Activated CD4-positive, alpha-beta T cell treated with anti-CD3 and anti-CD28 coated beads for 4 hours (primary cell): Measurements from ENCODE around the gene CPNE5.

Experiments
- DNase-seq, 2 donors: peaks; one replicate each; pipeline ENCODE4 v3.0.0-alpha.2; 2020

The CPNE5 gene

DNA sequence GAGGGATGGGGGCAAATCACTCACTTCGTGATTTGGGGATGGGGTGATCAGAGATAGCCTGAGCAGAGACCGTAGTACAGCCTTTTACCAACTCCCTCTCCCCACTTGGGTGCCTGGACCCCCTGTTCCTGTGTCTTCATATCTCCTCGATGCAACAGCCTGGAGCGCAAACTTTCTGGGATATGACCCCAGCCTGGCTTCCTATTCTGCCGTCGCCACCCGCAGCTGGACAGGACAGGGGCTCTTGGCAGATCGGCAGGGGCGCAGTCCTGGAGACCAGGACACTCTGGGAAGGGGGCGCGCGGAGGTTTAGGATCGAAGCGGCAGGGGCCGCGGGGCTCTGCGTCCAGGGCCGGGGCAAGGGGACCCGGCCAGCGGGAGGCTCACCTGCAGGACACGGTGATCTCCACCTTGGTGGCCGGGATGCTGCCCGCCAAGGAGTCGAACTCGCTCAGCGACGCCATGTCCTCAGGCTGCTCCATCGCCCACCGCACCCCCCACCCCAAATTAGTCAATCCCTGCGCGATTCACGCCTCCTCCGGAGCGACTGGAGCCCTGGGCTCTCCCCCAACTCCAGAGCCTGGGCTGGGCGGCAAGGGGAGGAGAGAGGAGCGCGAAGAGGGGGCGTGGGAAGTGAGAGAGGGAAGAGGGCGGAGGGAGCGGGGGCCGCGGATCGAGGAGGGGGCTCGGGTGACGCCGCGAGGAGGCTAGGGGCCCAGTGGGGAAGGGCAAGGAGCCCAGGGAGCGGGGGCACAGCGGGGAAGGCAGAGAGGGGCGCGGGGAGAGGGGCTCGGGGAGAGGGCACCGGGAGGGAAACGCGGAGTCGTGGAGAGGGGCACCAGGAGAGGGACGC, at the start of gene CPNE5:
Gene CPNE5, minus strand, starts transcription at position 549 of the 853 bp plus-strand sequence. Its CDS starts 67 bp downstream, at position 482.
- peak; percentile 8 to 14 for DNase-seq

DNA sequence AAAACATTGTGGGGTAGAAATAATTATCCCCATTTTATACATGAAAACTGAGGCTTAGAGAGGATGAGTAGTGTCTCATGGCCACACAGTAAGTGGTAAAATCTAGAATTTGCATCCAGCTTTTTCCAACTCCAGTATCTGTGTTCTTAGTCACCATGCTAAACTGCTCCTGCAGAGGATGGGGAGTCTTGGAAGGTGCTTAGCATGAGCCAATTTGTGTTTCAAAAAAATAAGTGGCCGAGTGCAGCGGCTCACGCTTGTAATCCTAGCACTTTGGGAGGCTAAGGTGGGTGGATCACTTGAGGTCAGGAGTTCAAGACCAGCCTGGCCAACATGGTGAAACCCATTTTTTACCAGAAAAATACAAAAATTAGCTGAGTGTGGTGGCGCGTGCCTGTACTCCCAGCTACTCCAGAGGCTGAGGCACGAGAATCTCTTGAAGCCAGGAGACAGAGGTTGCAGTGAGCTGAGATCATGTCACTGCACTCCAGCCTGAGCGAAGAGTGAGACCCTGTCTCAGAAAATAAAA, 48.9 kb upstream of the CPNE5 start:
- DNase-seq, result no peak

DNA sequence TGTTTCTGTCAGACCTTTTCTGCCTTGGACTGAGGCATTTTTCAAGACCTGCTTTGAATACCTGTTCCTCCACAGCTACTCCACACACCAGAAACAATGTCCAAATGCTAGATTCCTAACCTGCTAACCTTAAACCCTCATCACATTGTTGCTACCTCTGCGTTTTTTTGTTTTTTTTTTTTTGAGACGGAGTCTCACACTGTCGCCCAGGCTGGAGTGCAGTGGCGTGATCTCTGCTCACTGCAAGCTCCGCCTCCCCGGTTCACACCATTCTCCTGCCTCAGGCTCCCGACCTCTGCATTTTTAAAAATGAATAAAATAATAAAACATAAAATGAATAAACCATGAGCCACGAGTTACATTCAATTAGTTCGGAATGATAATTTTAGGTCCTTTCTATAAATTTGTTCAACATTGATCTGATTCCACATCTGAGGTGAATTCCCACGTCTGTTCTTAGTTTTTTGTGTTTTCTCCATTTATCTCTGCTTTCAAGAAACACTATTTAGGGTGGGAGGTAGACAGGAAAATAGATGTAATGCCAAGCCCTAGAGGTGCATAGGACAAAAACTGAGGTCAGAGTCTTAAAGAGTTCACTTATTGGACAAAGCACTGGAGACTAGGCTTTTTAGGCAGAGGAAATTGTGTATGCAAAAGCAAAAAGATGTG, 47.8 kb upstream of the CPNE5 start:
- DNase-seq, result no peak

DNA sequence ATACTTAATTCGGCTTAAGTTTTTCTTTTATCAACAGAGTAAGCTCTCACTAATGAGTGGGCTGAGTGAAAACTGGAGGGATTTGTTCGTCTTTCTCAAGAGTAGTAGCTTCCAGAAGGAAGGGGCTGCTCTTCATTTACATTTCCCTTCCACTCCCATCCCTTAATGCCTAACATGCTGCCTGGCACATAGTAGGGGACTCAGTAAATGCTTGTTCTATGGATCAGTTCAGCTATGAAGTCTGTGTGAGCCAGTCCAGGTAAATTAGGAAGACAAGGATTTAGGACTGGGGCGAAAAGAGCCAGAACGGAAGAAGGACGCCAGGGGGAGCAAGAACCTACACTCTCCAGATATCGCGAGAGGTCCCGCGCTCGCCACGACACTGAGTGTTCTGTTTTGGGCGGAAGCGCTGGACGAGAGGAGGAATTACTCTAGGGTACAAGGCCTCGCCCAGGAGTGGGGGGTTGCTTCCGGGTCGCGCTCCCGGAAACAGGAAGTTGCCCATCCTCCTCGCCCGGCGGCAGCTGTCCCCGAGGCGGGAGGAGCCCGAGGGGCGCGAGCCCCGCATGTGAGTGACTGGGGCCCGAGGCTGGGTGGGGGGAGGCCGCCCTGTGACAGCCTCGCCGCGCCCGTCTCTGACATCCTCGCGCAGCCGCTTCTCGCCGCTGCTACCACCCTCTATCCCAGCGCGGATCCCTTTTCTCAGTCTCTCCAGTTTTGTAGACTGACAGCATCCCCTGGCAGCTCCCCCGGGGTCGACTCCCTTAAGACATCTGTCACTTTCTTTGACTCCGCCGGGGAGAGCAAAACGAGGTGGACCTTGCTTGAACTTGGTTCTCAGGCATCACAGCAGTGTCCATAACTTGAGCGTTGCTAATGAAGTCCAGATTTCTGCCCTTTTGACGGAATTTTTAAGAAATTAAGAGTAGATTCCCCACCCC, 46.5 kb upstream of the CPNE5 start, which contains the start of gene C6orf89:
Gene C6orf89, plus strand, starts transcription at position 492 of the 941 bp plus-strand sequence. CDS start 13,493 bp downstream, outside the sequence.
- peak; percentile 97 to 98 for DNase-seq

DNA sequence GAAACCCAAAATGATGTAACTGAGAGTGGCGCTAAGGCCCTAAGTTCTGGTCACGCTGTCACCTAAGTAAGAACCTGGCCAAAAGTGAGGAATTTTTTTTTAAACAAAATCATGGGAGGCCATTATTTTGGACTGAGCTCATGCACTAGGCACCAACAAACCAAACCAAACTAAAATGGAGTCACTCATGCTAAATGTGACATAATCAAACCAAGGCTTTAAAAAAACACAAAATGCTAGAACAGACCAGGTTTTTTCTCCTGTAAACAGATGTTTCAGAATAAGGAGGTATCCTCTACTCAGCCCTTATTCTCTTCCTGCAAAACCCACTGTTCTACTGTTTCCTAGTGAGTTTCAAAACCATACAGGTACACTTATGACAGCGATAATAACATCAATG, 45.4 kb upstream of the CPNE5 start:
- no peak for DNase-seq

- no peak for DNase-seq
Observed at GRCh38 chr6:36875250-36875633, 36.0 kb upstream of the CPNE5 start.

DNA sequence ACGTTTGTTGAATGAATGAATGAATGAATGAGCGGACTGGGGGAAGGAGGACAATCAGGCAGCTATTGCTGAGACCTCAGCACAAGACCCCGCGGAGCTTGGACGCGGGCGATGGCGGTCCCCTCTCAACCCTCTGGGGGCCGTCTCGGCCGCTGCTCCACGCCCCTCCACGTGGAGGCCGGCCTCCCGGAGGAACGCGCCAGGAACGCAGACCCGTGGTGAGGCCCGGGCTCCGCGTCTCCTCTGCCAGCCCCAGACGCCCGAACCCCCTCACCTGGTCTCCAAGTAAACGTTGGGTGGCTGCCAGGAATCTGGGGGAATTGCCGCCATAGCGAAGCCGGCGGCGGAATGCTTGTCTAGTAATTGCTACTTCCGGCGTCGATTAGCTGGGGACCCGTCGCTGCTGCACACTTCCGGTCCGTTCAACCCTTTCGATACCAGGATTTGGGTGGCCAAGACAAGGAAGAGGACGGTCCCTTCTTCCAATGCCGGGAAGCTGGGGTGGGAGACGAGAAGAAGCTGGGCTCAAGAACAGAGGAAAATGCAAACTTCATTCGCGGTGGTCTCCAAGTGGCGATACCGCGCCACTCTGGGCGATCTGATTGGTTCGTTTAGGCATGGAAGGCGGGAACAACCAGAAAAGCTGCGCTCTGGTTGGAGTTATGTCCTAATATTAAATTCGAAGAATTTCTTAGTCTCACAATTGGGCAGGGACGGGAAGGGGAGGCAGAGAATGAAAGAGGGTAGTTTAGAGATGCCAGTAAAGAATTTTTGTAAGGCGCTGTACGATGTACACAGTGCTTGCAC, 35.4 kb upstream of the CPNE5 start, which contains the start of gene PPIL1:
Gene PPIL1, minus strand, starts transcription at position 361 of the 807 bp plus-strand sequence. Its CDS starts 31 bp downstream, at position 330.
- DNase-seq, result peak; percentile 84 to 87

DNA sequence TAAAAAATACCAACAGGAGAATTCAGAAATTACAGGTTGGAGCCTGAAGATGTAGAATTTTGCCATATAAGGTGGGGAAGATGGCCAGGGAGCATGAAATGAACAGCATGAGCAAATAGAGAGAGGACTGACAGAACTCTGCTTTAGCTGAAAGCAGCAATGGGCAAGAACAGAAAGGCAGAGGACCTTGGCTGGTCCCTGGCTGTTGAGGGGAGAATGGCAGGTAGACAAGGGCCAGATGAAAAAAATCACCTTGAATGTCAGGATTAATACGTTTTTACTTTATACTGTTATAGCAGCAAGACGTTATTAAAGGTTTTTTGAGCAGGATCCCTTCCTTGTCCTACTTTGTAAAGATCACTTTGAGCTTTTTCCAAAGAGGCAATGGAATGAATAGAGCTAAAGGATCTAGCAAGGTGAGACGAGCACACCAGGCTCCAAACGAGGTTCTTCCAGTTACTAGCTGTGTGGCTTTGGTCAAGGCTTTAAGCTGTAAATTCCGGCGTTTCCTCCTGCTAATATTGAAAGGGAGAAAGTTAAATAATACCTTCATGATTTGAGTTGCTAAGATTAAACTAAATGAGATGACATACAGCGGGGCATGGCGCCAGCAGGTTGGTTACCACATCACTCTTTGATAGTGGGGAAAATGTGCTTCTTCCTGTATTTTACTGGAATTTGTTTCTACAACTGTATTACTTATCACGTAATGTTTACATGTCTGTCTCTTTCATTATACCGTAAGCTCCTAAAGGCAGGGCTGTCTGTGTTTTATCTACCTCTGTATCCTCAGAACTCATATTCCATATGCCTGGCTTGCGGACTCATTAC, 34.6 kb upstream of the CPNE5 start:
- DNase-seq, result no peak

DNA sequence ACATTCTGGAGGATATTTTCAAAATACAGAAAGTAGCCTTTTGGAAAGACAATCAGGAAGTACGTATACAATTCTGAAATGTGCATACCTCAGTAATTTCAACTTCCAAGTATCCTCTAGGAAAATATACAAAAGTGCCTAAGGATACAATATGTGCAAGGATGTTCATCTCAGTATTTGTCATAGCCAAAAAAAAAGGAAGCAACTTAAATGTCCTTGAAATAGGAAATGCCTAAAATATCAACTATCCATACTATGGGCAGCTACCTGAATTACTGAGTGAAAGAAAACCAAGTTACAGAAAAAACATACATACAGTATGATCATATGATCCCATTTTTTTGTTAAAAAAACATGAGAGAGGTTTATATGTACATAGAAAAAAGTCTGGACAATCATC, 33.9 kb upstream of the CPNE5 start:
- no peak for DNase-seq

DNA sequence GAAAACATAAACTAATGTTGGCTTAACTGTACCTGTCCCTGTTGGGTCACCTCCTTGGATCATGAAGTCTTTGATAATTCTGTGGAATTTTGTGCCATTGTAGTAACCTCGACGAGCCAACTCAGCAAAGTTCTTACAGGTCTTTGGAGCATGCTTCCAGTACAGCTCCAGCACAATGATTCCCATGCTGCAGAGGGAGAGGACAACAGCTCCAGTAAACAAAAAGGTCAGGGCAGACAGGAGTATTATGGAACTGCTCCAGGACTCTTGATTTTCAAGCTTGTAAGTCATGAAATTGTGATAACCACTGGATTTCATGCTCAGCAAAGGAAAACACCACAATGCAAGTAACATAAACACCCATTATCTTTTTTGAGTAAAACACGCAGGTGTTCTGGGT, 32.4 kb upstream of the CPNE5 start:
- no peak for DNase-seq

GRCh38 chr6:36867471-36868224, 28.4 kb upstream of the CPNE5 start:
- DNase-seq, result no peak

- no peak for DNase-seq
Observed at GRCh38 chr6:36865835-36866234, 26.6 kb upstream of the CPNE5 start.

- DNase-seq, result no peak
Observed at GRCh38 chr6:36863670-36864540, 24.7 kb upstream of the CPNE5 start.

DNA sequence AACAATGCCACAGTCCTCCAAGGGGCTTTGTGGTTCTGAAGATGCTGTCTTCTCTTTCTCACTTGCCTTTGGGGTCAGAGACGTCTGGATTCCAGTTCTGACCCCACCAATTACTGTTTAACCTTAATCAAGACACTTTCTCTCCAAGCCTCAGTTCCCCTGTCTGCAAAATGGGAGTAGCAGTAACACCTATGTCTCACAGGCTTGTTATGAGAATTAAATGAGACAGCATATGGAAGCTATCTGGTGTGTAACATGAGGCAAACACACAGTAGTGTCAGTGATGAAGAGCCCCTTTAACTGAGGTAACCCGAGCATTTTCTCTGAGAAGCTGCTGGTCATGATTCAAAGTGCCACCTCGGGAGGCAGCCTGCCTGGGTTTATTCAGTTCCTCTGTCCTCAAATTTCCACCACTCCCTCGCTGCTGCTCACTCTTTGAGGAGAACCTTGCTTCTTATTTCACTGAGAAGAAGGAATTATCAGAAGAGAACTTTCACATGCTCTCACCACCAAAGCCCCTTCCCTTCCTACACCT, 23.7 kb upstream of the CPNE5 start:
- DNase-seq, result no peak

- DNase-seq, result no peak
Observed at GRCh38 chr6:36862164-36862847, 23.1 kb upstream of the CPNE5 start.

GRCh38 chr6:36860126-36860525, 20.9 kb upstream of the CPNE5 start:
- DNase-seq, result no peak

DNA sequence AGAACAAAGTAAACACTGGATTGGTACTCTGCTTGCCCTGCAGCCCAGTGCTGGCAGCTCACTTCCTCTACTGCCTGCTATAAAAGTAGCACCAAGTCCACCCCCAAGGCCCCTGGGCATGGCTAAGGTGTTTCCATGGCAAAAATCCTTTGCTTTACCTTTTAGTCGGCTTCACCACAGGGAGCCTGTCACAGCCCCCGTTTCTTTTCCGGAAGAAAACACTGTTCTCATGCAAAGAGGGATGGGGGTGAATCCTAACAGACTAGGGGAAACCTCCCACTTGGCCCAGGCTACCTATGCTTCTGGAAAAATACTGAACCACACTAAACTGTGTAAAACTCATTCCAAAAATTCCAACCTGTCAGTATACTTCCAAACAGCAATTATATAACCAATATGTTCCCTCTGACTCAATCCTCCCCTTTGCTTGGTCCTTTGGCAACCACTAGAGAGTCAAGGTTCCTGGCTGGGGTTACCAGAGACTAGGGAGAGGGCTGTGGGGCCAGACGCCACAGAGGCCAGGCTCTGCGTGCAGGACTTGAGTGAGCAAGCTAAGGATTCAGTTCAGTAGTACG, 19.2 kb upstream of the CPNE5 start:
- DNase-seq, result no peak

- DNase-seq, result no peak
Observed at GRCh38 chr6:36857325-36857724, 18.1 kb upstream of the CPNE5 start.
